Measurements from ENCODE around the gene SNU13. TPM values are rescaled to one million over a fixed set of nuclear protein-coding genes. Genes with fewer than 3 reads are reported as not detected.

The SNU13 gene
- total RNA-seq, 1 donor from 2014 or later: 143 TPM

GRCh38 chr22:41725510-41726110 is 36.9 kb upstream of the SNU13 start:
- Histone ChIP-seq H3F3A (ENCODE audit: low read depth) (no peaks in the 10 kb centered on the region), H3K4me3 (no peak overlapping the region), H3K9ac (no peak overlapping the region), H3K27ac (no peak overlapping the region), H3K27me3 (no peaks in the 10 kb centered on the region), H3K4me1 (no peaks in the 10 kb centered on the region), H3K9me3 (ENCODE audit: low read depth) (no peaks in the 10 kb centered on the region), H3K79me2 (ENCODE audit: low read depth) (no peaks in the 10 kb centered on the region), H3K4me2 (no peak overlapping the region), H2AFZ (replicated peaks) (no peak overlapping the region), H4K20me1 (ENCODE audit: low read depth) (no peaks in the 10 kb centered on the region), H3K36me3 (no peaks in the 10 kb centered on the region)
- Mint-ChIP-seq H3K27me3 (ENCODE audit: insufficient read depth, low read depth) (peaks cover 6% of the 10 kb centered on the region), H3K9me3 (no peaks in the 10 kb centered on the region), H3K36me3 (no peaks in the 10 kb centered on the region), H3K4me3 (no peak overlapping the region), H3K27ac (no peak overlapping the region), H3K4me1 (no peaks in the 10 kb centered on the region)
- TF ChIP-seq EZH2phosphoT487 (IDR thresholded peaks at IDR 0.05) (no peak), EZH2 (IDR thresholded peaks at IDR 0.05) (no peak), CTCF (IDR thresholded peaks at IDR 0.05) (no peak)
- DNase-seq (ENCODE audit: low spot score): no peak

DNA sequence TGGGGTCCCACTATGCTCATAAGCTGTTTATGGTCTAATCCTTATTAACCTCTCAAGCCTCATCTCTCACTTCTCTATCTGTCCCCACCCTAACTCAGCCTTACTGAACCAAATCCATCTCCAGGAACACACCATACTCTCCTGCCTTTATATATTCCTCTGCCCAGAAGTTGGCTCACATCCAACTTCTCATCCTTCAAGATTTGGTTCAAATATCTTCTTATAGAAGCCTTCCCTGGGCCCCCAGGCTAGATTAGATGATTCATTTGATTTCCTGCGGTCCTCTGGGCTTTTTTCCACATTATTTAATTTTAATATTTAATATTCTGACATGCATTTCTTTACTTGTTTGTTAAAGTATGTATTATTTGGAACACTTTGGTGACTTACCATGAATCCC is 33.8 kb upstream of the SNU13 start:
- no peaks in the 10 kb centered on the region for H3K36me3 Mint-ChIP-seq
- Histone ChIP-seq H4K20me1 (ENCODE audit: low read depth) (no peaks in the 10 kb centered on the region), H3K4me1 (no peaks in the 10 kb centered on the region), H3K79me2 (ENCODE audit: low read depth) (no peaks in the 10 kb centered on the region), H3K36me3 (no peaks in the 10 kb centered on the region), H3K27me3 (no peaks in the 10 kb centered on the region), H3K4me3 (no peak overlapping the region), H3K9ac (no peak overlapping the region), H3K4me2 (no peak overlapping the region), H3F3A (ENCODE audit: low read depth) (no peaks in the 10 kb centered on the region), H3K9me3 (ENCODE audit: low read depth) (no peaks in the 10 kb centered on the region), H3K27ac (no peak overlapping the region), H2AFZ (replicated peaks) (no peak overlapping the region)
- DNase-seq (ENCODE audit: low spot score): no peak
- TF ChIP-seq CTCF (IDR thresholded peaks at IDR 0.05) (no peak), EZH2 (IDR thresholded peaks at IDR 0.05) (no peak), EZH2phosphoT487 (IDR thresholded peaks at IDR 0.05) (no peak)
- no peaks in the 10 kb centered on the region for H3K4me1 Mint-ChIP-seq
- H3K9me3 Mint-ChIP-seq: no peaks in the 10 kb centered on the region
- H3K27me3 Mint-ChIP-seq (ENCODE audit: insufficient read depth, low read depth): peaks cover 12% of the 10 kb centered on the region
- no peak overlapping the region for H3K27ac Mint-ChIP-seq
- no peak overlapping the region for H3K4me3 Mint-ChIP-seq

DNA sequence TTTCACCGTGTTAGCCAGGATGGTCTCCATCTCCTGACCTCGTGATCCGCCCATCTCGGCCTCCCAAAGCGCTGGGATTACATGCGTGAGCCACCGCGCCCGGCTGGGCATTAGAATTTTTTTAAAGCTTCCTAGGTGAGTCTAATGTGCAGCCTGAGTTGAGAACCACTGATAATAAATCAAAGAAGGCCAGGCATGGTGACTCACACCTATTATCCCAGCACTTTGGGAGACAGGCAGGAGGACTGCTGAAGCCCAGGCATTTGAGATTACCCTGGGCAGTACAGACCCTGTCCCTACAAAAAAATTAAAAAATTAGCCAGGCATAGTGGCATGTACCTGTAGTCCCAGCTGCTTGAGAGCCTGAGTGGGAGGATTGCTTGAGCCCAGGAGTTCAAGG is 24.3 kb upstream of the SNU13 start:
- no peaks in the 10 kb centered on the region for H3K27me3 Mint-ChIP-seq (ENCODE audit: insufficient read depth, low read depth)
- Histone ChIP-seq H4K20me1 (ENCODE audit: low read depth) (no peaks in the 10 kb centered on the region), H3K79me2 (ENCODE audit: low read depth) (no peaks in the 10 kb centered on the region), H3K9ac (no peak overlapping the region), H2AFZ (replicated peaks) (no peak overlapping the region), H3K36me3 (no peaks in the 10 kb centered on the region), H3K9me3 (ENCODE audit: low read depth) (no peaks in the 10 kb centered on the region), H3K27me3 (peaks cover 3% of the 10 kb centered on the region), H3F3A (ENCODE audit: low read depth) (no peaks in the 10 kb centered on the region), H3K4me1 (no peaks in the 10 kb centered on the region), H3K27ac (no peak overlapping the region), H3K4me2 (no peak overlapping the region), H3K4me3 (no peak overlapping the region)
- peaks cover 2% of the 10 kb centered on the region for H3K4me1 Mint-ChIP-seq
- no peaks in the 10 kb centered on the region for H3K36me3 Mint-ChIP-seq
- H3K9me3 Mint-ChIP-seq: no peaks in the 10 kb centered on the region
- H3K27ac Mint-ChIP-seq: no peak overlapping the region
- no peak overlapping the region for H3K4me3 Mint-ChIP-seq
- TF ChIP-seq CTCF (IDR thresholded peaks at IDR 0.05) (no peak), EZH2phosphoT487 (IDR thresholded peaks at IDR 0.05) (no peak)
- DNase-seq (ENCODE audit: low spot score): no peak

Data from neural progenitor cell (in vitro differentiated cells).